IPS-15b (cell line): ENCODE results near the gene PHKG1.
"Not testable (repeated sequence)": the region's sequence is repeated elsewhere in the genome, so short reads cannot be mapped to it uniquely, and the experiment has no call there.

ENCODE experiments used
- H3K27me3 ChIP-seq: one replicate; pipeline ENCODE4 v1.6.1; 2013; ENCODE audit warnings: low read length; ENCODE audit not compliant: control insufficient read depth, insufficient read depth
- H3K36me3 ChIP-seq: one replicate; pipeline ENCODE4 v1.6.1; 2013; ENCODE audit warnings: low read length; ENCODE audit not compliant: control insufficient read depth, insufficient read depth
- H3K4me1 ChIP-seq: one replicate; pipeline ENCODE4 v1.6.1; 2013; ENCODE audit warnings: mild to moderate bottlenecking, low read length; ENCODE audit not compliant: control insufficient read depth, insufficient read depth
- H3K4me3 ChIP-seq: one replicate; pipeline ENCODE4 v1.5.1; 2013; ENCODE audit warnings: low read depth, low read length
- H3K9ac ChIP-seq: one replicate; pipeline ENCODE4 v1.6.1; 2013; ENCODE audit warnings: low read depth, mild to moderate bottlenecking, low read length
- H3K9me3 ChIP-seq: one replicate; pipeline ENCODE4 v1.6.1; 2013; ENCODE audit warnings: mild to moderate bottlenecking, low read length; ENCODE audit not compliant: control insufficient read depth, insufficient read depth

Gene PHKG1

DNA sequence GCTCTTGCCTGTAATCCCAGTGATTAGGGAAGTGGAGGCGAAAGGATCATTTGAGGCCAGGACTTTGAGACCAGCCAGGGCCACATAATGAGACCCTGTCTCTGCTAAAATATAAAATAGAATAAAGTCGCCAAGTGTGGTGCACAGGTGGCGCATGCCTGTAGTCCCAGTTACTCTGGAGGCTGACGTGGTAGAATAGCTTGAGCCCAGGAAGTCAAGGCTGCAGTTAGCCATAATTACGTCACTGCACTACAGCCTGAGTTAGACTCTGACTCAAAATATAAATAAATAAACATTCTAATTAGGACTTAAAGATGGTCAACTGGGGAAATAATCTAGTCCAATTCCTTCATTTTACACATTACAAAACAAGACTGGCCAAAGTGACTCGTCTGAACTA is 12.8 kb upstream of the PHKG1 start:
- Histone ChIP-seq H3K4me3 (peak overlapping the region; percentile 56), H3K9me3 (peaks cover 5% of the 10 kb centered on the region), H3K36me3 (no peaks in the 10 kb centered on the region), H3K9ac (no peak overlapping the region), H3K4me1 (no peaks in the 10 kb centered on the region), H3K27me3 (no peaks in the 10 kb centered on the region)

GRCh38 chr7:56104138-56104537 is 11.4 kb upstream of the PHKG1 start:
- H3K9ac ChIP-seq, H3K4me3 ChIP-seq, H3K4me1 ChIP-seq, H3K27me3 ChIP-seq, H3K9me3 ChIP-seq, H3K36me3 ChIP-seq: not testable (repeated sequence)

DNA sequence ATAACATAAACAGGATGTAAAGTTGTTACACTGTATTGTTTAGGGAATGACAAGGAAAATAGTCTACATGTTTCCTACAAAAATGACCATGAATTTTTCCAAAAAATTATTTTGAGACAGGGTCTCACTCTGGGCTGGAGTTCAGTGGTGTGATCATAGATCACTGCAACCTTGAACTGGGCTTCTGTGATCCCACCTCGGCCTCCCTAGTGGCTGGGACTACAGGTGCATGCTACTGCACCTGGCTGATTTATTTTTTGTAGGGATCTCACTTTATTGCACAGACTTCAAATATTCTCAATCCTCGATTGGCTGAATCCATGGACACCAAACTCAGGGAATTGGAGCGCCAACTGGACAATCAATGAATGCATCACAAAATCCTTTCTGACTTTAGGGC is 6.9 kb upstream of the PHKG1 start:
- peaks cover 5% of the 10 kb centered on the region for H3K9me3 ChIP-seq
- H3K4me3 ChIP-seq, result no peak overlapping the region
- no peak overlapping the region for H3K9ac ChIP-seq
- H3K4me1 ChIP-seq, result no peaks in the 10 kb centered on the region
- H3K27me3 ChIP-seq, result no peaks in the 10 kb centered on the region
- no peaks in the 10 kb centered on the region for H3K36me3 ChIP-seq

DNA sequence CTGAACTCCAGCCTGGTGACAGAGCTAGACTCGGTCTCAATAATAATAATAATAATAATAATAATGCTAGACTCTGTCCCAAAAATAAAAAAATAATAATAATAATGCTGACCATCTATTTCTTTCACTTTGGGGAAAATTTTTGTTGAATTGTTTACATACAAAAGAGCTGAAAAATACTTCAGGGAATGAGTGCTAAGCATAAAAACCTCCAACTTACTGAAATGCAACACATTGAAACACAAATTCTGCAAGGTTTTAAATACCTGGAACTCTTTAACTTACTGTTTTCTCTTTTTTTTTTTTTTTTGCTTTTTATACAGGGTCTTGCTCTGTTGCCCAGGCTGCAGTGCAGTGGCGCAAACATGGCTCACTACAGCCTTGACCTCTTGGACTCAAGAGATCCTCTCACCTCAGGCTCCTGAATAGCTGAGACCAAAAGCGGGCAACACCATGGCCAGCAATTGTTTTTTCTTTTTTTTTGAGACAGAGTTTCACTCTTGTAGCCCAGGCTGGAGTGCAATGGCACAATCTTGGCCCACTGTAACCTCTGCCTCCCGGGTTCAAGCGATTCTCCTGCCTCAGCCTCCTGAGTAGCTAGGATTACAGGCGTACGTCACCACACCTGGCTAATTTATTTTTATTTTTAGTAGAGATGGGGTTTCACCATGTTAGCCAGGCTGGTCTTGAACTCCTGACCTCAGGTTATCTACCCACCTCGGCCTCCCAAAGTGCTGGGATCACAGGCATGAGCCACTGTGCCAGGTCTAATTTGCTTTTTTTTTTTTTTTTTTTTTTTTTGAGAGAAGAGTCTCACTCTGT is 5.6 kb upstream of the PHKG1 start:
- not testable (repeated sequence) for H3K9ac ChIP-seq, H3K4me3 ChIP-seq, H3K36me3 ChIP-seq

DNA sequence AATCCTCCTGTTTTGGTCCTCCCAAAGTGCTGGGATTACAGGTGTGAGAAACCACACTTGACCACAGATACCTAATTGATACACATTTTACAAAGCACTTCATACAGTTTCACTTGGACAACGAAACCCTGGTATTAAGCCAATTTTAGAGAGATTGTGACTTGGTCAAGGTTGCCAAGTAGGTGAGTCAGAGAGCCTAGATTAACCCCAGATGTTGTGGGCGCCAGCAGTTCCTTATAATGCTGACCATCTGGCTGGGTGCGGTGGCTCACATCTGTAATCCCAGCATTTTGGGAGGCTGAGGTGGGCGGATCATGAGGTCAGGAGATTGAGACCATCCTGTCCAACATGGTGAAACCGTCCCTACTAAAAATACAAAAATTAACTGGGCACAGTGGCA is 4.9 kb upstream of the PHKG1 start:
- no peaks in the 10 kb centered on the region for H3K4me1 ChIP-seq
- H3K27me3 ChIP-seq, result no peaks in the 10 kb centered on the region
- H3K9ac ChIP-seq, result no peak overlapping the region
- H3K36me3 ChIP-seq, result no peaks in the 10 kb centered on the region
- H3K4me3 ChIP-seq, result no peak overlapping the region
- peaks cover 5% of the 10 kb centered on the region for H3K9me3 ChIP-seq

More for the DNA sequence above, 5.6 kb upstream of the PHKG1 start:
- not testable (repeated sequence) for H3K27me3 ChIP-seq, H3K9me3 ChIP-seq, H3K4me1 ChIP-seq

- H3K36me3 ChIP-seq, H3K9ac ChIP-seq: not testable (repeated sequence)
These were observed 364 bp downstream of the PHKG1 start for GRCh38 chr7:56092388-56092787.

DNA sequence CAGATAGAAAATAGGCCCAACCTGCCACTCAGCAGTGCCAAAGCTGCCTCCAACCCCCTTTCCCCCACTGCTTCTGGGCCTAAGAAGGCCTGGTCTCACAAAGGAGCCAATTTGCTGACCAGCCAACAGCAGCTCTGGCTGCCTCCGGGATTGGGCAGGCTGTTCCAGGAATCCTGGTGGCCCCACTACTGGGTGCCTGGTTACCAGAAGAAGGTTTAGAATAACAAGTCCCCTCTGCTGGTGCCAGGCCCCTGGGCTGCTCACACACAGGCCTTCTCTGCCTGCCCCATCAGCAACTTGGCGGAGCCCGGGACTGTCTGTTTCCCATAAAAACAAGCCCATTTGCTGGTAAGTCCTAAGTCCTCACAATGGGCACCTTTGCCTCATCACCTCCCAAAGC is 1.2 kb downstream of the PHKG1 start:
- H3K9me3 ChIP-seq, result no peaks in the 10 kb centered on the region
- H3K4me3 ChIP-seq, result no peak overlapping the region
- no peaks in the 10 kb centered on the region for H3K4me1 ChIP-seq
- no peaks in the 10 kb centered on the region for H3K36me3 ChIP-seq
- no peak overlapping the region for H3K9ac ChIP-seq
- H3K27me3 ChIP-seq, result no peaks in the 10 kb centered on the region

More at GRCh38 chr7:56092388-56092787, 364 bp downstream of the PHKG1 start:
- H3K9me3 ChIP-seq, H3K4me3 ChIP-seq, H3K27me3 ChIP-seq, H3K4me1 ChIP-seq: not testable (repeated sequence)

DNA sequence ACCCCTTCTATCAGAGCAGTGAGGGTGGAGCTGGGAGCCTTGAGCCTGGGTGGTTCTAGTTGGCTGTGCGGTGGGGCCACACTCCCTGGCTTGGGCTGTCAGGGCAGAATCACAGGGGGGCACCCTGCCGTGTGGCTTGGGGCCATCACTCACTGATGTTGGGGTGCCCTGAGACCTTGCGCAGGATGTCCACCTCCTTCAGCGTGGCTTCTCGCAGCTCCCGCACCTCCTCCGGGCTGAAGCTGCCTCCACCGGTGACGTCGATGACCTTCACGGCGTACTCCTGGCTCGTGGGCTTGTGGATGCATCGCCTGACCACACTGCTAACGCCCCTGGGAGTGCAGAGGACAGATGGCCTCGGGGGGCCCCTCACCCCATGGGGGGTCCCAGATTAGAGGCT is 5.3 kb downstream of the PHKG1 start:
- Histone ChIP-seq H3K9ac (no peak overlapping the region), H3K4me3 (no peak overlapping the region), H3K27me3 (no peaks in the 10 kb centered on the region), H3K9me3 (no peaks in the 10 kb centered on the region), H3K36me3 (no peaks in the 10 kb centered on the region), H3K4me1 (no peaks in the 10 kb centered on the region)

- Histone ChIP-seq H3K4me1 (no peaks in the 10 kb centered on the region), H3K36me3 (no peaks in the 10 kb centered on the region), H3K27me3 (no peaks in the 10 kb centered on the region)
These were observed 6.0 kb downstream of the PHKG1 start for GRCh38 chr7:56086761-56087160.

GRCh38 chr7:56083150-56083785 is 9.5 kb downstream of the PHKG1 start:
- H3K36me3 ChIP-seq, result peaks cover 12% of the 10 kb centered on the region

More at GRCh38 chr7:56086761-56087160, 6.0 kb downstream of the PHKG1 start:
- no peak overlapping the region for H3K4me3 ChIP-seq
- no peaks in the 10 kb centered on the region for H3K9me3 ChIP-seq
- H3K9ac ChIP-seq, result no peak overlapping the region

DNA sequence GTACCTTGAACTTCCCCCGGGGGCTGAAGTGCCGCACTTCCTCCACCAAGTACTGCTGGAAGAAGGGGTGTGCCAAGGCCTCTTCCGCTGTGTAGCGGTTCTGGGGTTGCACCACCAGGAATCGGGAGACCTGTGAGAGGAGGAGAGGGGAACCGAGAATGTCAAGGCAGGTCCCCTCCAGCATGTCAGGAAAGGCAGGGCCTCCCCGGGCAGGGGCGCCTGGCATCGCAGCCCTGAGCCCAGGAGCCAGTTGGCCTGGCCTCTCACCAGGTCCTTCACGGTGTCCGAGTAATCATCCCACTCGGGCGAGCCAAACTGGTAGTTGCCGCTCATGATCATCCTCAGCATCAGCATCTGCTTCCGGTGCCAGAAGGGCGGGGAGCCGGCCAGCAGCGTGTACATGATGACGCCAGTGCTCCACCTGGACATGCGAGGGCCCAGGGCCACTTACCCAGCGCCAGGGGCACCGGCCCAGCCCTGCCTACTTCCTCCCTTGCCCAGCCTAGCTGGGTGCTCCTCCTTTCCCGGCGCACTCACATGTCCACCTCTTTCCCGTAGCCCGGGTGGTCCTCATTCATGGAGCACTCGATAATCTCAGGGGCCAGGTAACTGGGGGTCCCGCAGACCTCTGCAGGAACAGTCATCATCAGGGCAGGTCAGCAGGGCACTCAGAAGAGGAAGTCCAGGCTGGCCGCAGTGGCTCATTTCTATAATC is 11.0 kb downstream of the PHKG1 start:
- Histone ChIP-seq H3K9me3 (no peaks in the 10 kb centered on the region), H3K4me3 (no peak overlapping the region), H3K4me1 (no peaks in the 10 kb centered on the region), H3K27me3 (no peaks in the 10 kb centered on the region), H3K36me3 (peaks cover 16% of the 10 kb centered on the region), H3K9ac (no peak overlapping the region)

More at GRCh38 chr7:56083150-56083785, 9.5 kb downstream of the PHKG1 start:
- H3K27me3 ChIP-seq, result no peaks in the 10 kb centered on the region
- H3K4me1 ChIP-seq, result no peaks in the 10 kb centered on the region
- no peak overlapping the region for H3K4me3 ChIP-seq
- H3K9ac ChIP-seq, result no peak overlapping the region
- no peaks in the 10 kb centered on the region for H3K9me3 ChIP-seq
